Heart left ventricle (tissue), 13 donors: ENCODE measurements around the gene PI16.

Experiments used
- CTCF ChIP-seq, 12 donors: fragments of 200-600 bp; sonication (generic) in 4 of 12; IDR thresholded peaks; one replicate each; pipeline versions ENCODE4 v1.5.0 to v1.8.0; 2018 to 2022; ENCODE audit warnings: antibody characterized with exemption in 12 of 12, mild to moderate bottlenecking in 5 of 12
- POLR2A ChIP-seq, 2 donors: fragments of 450-650 bp; IDR thresholded peaks; one replicate each; pipeline ENCODE4 v1.6.1; 2017; ENCODE audit warnings: antibody characterized with exemption in 2 of 2, mild to moderate bottlenecking in 2 of 2, moderate library complexity in 2 of 2
- donor health status: ischemic (EF 13 %, LVEDD 7.1; RV severe dilation, severe dysfunction).
- donor health status: DM: no; HTN: yes; CAD: no.
- donor health status: DM: no; HTN: no; CAD: no.
- donor health status: ischemic (EF 25% LVEDD 6.9; RV normal size, moderate dysfunction).
- donor health status: ischemic (EF 25% LVEDD 5.7; RV mildly dilated, moderate dysfunction).
- donor health status: ischemic (EF 35%, LVEDD 5.7; RV mildly dilated, moderate dysfunction).
- donor health status: nonischemic (EF 11% LVEDD 7.7; RV severe dilation, severe dysfunction).
- donor health status: DM: yes; HTN: yes; CAD: no.
- donor health status: PGD.
- donor health status: ischemic (EF 29% LVEDD 5.4; RV normal size, mild dysfunction).
- donor health status: nonischemic (EF 23%, LVEDD 6.1; RV moderate dilation, normal function).

GRCh38 chr6:36986704-36987047, 32.1 kb downstream of the PI16 start:
- TF ChIP-seq POLR2A (IDR thresholded peaks at IDR 0.05), result no peak
- no peak for TF ChIP-seq CTCF (IDR thresholded peaks at IDR 0.05)
